H9 (cell line): Measurements from ENCODE around the gene RAB3GAP2. TPM values are rescaled to one million over a fixed set of nuclear protein-coding genes. Genes with fewer than 3 reads are reported as not detected.
"Not testable (repeated sequence)": the region's sequence is repeated elsewhere in the genome, so short reads cannot be mapped to it uniquely, and the experiment has no call there.

Experiments
- DNase-seq: peaks from one replicate; pipeline ENCODE4 v3.0.0-alpha.2; 2017
- H2AFZ ChIP-seq: one replicate; pipeline ENCODE4 v1.6.1; 2013; ENCODE audit warnings: mild to moderate bottlenecking, low read length, control low read depth, moderate library complexity
- H2AK5ac ChIP-seq: 2 replicates; pipeline ENCODE4 v1.6.1; 2013; ENCODE audit warnings: low read length, control low read depth, mixed read lengths; ENCODE audit not compliant: insufficient read length
- H2BK120ac ChIP-seq: one replicate; pipeline ENCODE4 v1.6.1; 2013; ENCODE audit warnings: low read depth, mild to moderate bottlenecking, low read length, control low read depth, inconsistent platforms; ENCODE audit not compliant: poor library complexity, severe bottlenecking
- H2BK12ac ChIP-seq: 2 replicates; pipeline ENCODE4 v1.6.1; 2013; ENCODE audit warnings: low read length, control low read depth, mixed read lengths, low read depth; ENCODE audit not compliant: insufficient read length
- H2BK15ac ChIP-seq: 2 replicates; pipeline ENCODE4 v1.6.1; 2013; ENCODE audit warnings: low read depth, low read length, control low read depth
- H2BK20ac ChIP-seq: one replicate; pipeline ENCODE4 v1.6.1; 2013; ENCODE audit warnings: low read depth, mild to moderate bottlenecking, low read length, control low read depth, inconsistent platforms; ENCODE audit not compliant: poor library complexity, severe bottlenecking
- H2BK5ac ChIP-seq: 2 replicates; pipeline ENCODE4 v1.6.1; 2013; ENCODE audit warnings: low read length, control low read depth, mixed read lengths; ENCODE audit not compliant: insufficient read length
- H3K14ac ChIP-seq: 2 replicates; pipeline ENCODE4 v1.6.1; 2013; ENCODE audit warnings: low read length, control low read depth; ENCODE audit not compliant: insufficient read depth
- H3K18ac ChIP-seq: 2 replicates; pipeline ENCODE4 v1.6.1; 2013; ENCODE audit warnings: low read depth, mild to moderate bottlenecking, mixed read lengths, low read length, control low read depth; ENCODE audit not compliant: insufficient read length
- H3K23ac ChIP-seq: 2 replicates; pipeline ENCODE4 v1.6.1; 2013; ENCODE audit warnings: low read length, control low read depth, mixed read lengths, low read depth; ENCODE audit not compliant: insufficient read length
- H3K23me2 ChIP-seq: 2 replicates; pipeline ENCODE4 v1.6.1; 2013; ENCODE audit warnings: low read depth, mild to moderate bottlenecking, mixed read lengths, low read length, control low read depth; ENCODE audit not compliant: insufficient read length, poor library complexity, severe bottlenecking
- H3K27ac ChIP-seq: 2 replicates; pipeline ENCODE4 v1.5.1; 2013; ENCODE audit warnings: low read length, control low read depth, mixed read lengths, low read depth; ENCODE audit not compliant: insufficient read length
- H3K27me3 ChIP-seq: 2 replicates; pipeline ENCODE4 v1.6.1; 2013; ENCODE audit warnings: low read length, control low read depth, inconsistent platforms; ENCODE audit not compliant: insufficient read depth
- H3K4ac ChIP-seq: 2 replicates; pipeline ENCODE4 v1.6.1; 2013; ENCODE audit warnings: low read depth, mild to moderate bottlenecking, control low read depth, inconsistent platforms, low read length, moderate library complexity
- H3K4me1 ChIP-seq: 2 replicates; pipeline ENCODE4 v1.6.1; 2013; ENCODE audit warnings: low read length, control low read depth, inconsistent platforms; ENCODE audit not compliant: insufficient read depth
- H3K4me2 ChIP-seq: 2 replicates; pipeline ENCODE4 v1.6.1; 2013; ENCODE audit warnings: low read length, control low read depth, mixed read lengths; ENCODE audit not compliant: insufficient read length, insufficient read depth
- H3K56ac ChIP-seq: 2 replicates; pipeline ENCODE4 v1.6.1; 2013; ENCODE audit warnings: low read depth, mild to moderate bottlenecking, mixed read lengths, low read length, control low read depth; ENCODE audit not compliant: insufficient read length
- H3K79me1 ChIP-seq: 2 replicates; pipeline ENCODE4 v1.6.1; 2013; ENCODE audit warnings: low read depth, mild to moderate bottlenecking, moderate library complexity, low read length, control low read depth, inconsistent platforms; ENCODE audit not compliant: insufficient read depth, poor library complexity, severe bottlenecking
- H3K79me2 ChIP-seq: 2 replicates; pipeline ENCODE4 v1.6.1; 2013; ENCODE audit warnings: low read length, control low read depth, inconsistent platforms; ENCODE audit not compliant: insufficient read depth
- H3K9ac ChIP-seq: 2 replicates; pipeline ENCODE4 v1.6.1; 2013; ENCODE audit warnings: low read length, control low read depth, mixed read lengths; ENCODE audit not compliant: insufficient read length; ENCODE audit errors: extremely low read depth
- H3K9me3 ChIP-seq: one replicate; pipeline ENCODE4 v1.6.1; 2013; ENCODE audit warnings: low read depth, low read length, inconsistent platforms; ENCODE audit not compliant: control insufficient read depth
- H3T11ph ChIP-seq: one replicate; pipeline ENCODE4 v1.6.1; 2013; ENCODE audit warnings: mild to moderate bottlenecking, low read length, control low read depth, inconsistent platforms
- H4K20me1 ChIP-seq: one replicate; pipeline ENCODE4 v1.6.1; 2013; ENCODE audit not compliant: control insufficient read depth, insufficient read length, insufficient read depth
- H4K5ac ChIP-seq: 2 replicates; pipeline ENCODE4 v1.6.1; 2013; ENCODE audit warnings: low read depth, mild to moderate bottlenecking, mixed read lengths, low read length, control low read depth; ENCODE audit not compliant: insufficient read length
- H4K8ac ChIP-seq: replicated peaks from 2 replicates; pipeline ENCODE4 v1.6.1; 2013; ENCODE audit warnings: low read length, control low read depth, mixed read lengths, low read depth; ENCODE audit not compliant: insufficient read length
- H4K91ac ChIP-seq: 2 replicates; pipeline ENCODE4 v1.6.1; 2013; ENCODE audit warnings: low read depth, mild to moderate bottlenecking, moderate library complexity, mixed read lengths, low read length, control low read depth; ENCODE audit not compliant: insufficient read length
- H3K27ac Mint-ChIP-seq, 3 experiments: 2 replicates in 2 of 3; 3 replicates in 1 of 3; pipeline ENCODE4 v1.8.0; 2020 to 2021; ENCODE audit warnings: mixed read lengths in 3 of 3, mild to moderate bottlenecking in 1 of 3, moderate library complexity in 1 of 3
- H3K27me3 Mint-ChIP-seq: 2 replicates; pipeline ENCODE4 v1.8.0; 2021; ENCODE audit warnings: low read depth, mild to moderate bottlenecking, moderate library complexity, mixed read lengths
- H3K36me3 Mint-ChIP-seq, 3 experiments: 2 replicates in 2 of 3; 3 replicates in 1 of 3; pipeline ENCODE4 v1.8.0; 2020 to 2021; ENCODE audit warnings: low read depth in 3 of 3, mixed read lengths in 3 of 3; ENCODE audit not compliant: insufficient read depth in 1 of 3
- H3K4me1 Mint-ChIP-seq, 2 experiments: 2 replicates each; pipeline ENCODE4 v1.8.0; 2020; ENCODE audit warnings: mixed read lengths in 2 of 2
- H3K4me3 Mint-ChIP-seq, 2 experiments: 2 replicates in 1 of 2; 3 replicates in 1 of 2; pipeline ENCODE4 v1.8.0; 2020 to 2021; ENCODE audit warnings: mild to moderate bottlenecking in 2 of 2, mixed read lengths in 2 of 2, moderate library complexity in 1 of 2
- H3K9me3 Mint-ChIP-seq, 2 experiments: 2 replicates in 1 of 2; 3 replicates in 1 of 2; pipeline ENCODE4 v1.8.0; 2020; ENCODE audit warnings: mild to moderate bottlenecking in 2 of 2, mixed read lengths in 2 of 2, moderate library complexity in 1 of 2
- WGBS: extraction: QIAGEN DNeasy Blood & Tissue Kit; methylation state at CpG from one replicate; pipeline ENCODE4 v1.1.7; 2013; ENCODE audit warnings: missing lambda C conversion rate, low lambda C conversion rate, mixed read lengths; ENCODE audit not compliant: insufficient read length; ENCODE audit errors: extremely low coverage; 5-methylcytosine and 5-hydroxymethylcytosine counted together
- total RNA-seq: library from RNA; stranded (reverse); gene quantifications from 2 replicates; pipeline ENCODE4 v1.2.1, GENCODE V29; 2021
- TF ChIP-seq, protein P1 (sequence below): fragments of 200-600 bp; sonication (generic); conservative IDR thresholded peaks from 3 replicates; pipeline ENCODE4 v1.8.0; 2021; ENCODE audit warnings: antibody characterized with exemption, mild to moderate bottlenecking

Gene RAB3GAP2
- total RNA-seq, 1 experiment from 2014 or later = 48.3 TPM

DNA sequence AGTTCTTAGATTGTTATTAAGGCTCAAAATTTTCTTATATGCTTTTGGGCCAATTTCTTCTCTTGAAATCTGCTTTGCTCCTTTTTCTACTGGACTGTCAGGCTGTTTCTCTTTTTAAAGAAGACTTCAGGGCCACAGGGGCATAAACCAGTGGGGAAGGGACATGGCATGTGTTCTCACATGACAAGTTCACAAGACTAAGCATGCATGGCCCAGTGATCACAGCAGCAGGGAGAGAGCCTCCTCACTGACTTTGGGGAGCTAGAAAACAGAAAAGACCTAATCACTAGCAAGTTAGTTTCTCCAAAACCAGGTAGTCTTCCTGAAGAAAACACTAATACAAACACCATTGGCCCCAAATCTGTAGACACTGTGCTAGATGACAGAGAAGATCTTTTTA lies 64.8 kb downstream of the RAB3GAP2 start:
- Mint-ChIP-seq H3K4me1 (no peaks in the 10 kb centered on the region), H3K27me3 (no peaks in the 10 kb centered on the region), H3K36me3 (peaks cover 36 to 58% (median 57%) of the 10 kb centered on the region in 3 experiments), H3K27ac (peak overlapping the region in 1 of 3 experiments; percentile 51; a peak in 1 of 7 replicates), H3K4me3 (no peak overlapping the region), H3K9me3 (no peaks in the 10 kb centered on the region)
- Histone ChIP-seq H3K23me2 (no peaks in the 10 kb centered on the region), H3K18ac (no peak overlapping the region), H3T11ph (no peak overlapping the region), H3K4me1 (no peaks in the 10 kb centered on the region), H2AK5ac (no peak overlapping the region), H3K4ac (no peak overlapping the region), H3K4me2 (no peak overlapping the region), H3K79me1 (no peaks in the 10 kb centered on the region), H4K5ac (no peak overlapping the region), H4K91ac (no peak overlapping the region), H3K27ac (no peak overlapping the region), H2BK20ac (no peak overlapping the region), H3K9me3 (no peaks in the 10 kb centered on the region), H2BK12ac (no peak overlapping the region), H2BK5ac (no peak overlapping the region), H4K20me1 (no peaks in the 10 kb centered on the region), H3K23ac (no peak overlapping the region), H3K9ac (no peak overlapping the region), H4K8ac (no peak overlapping the region), H2BK15ac (no peak overlapping the region), H3K56ac (no peak overlapping the region), H2BK120ac (no peak overlapping the region), H3K79me2 (no peaks in the 10 kb centered on the region), H2AFZ (no peak overlapping the region), H3K27me3 (no peaks in the 10 kb centered on the region; the same call in 1 of the 2 replicates), H3K14ac (no peak overlapping the region)
- TF ChIP-seq, protein P1, sequence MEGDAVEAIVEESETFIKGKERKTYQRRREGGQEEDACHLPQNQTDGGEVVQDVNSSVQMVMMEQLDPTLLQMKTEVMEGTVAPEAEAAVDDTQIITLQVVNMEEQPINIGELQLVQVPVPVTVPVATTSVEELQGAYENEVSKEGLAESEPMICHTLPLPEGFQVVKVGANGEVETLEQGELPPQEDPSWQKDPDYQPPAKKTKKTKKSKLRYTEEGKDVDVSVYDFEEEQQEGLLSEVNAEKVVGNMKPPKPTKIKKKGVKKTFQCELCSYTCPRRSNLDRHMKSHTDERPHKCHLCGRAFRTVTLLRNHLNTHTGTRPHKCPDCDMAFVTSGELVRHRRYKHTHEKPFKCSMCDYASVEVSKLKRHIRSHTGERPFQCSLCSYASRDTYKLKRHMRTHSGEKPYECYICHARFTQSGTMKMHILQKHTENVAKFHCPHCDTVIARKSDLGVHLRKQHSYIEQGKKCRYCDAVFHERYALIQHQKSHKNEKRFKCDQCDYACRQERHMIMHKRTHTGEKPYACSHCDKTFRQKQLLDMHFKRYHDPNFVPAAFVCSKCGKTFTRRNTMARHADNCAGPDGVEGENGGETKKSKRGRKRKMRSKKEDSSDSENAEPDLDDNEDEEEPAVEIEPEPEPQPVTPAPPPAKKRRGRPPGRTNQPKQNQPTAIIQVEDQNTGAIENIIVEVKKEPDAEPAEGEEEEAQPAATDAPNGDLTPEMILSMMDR = no peak
- no peak for DNase-seq

DNA sequence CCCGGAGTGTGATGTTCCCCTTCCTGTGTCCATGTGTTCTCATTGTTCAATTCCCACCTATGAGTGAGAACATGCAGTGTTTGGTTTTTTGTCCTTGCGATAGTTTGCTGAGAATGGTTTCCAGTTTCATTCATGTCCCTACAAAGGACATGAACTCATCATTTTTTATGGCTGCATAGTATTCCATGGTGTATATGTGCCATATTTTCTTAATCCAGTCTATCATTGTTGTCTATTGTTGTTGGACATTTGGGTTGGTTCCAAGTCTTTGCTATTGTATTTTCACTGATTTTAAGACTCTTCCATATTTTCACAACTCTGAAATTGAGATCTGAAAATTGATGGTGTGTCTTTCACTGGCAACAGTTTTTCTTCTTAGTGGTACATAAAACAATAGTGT lies 67.5 kb downstream of the RAB3GAP2 start:
- H3T11ph ChIP-seq, H3K27ac ChIP-seq, H3K9ac ChIP-seq, H3K4me1 Mint-ChIP-seq, H3K4me2 ChIP-seq, H3K4ac ChIP-seq, H2BK15ac ChIP-seq, H3K56ac ChIP-seq, DNase-seq, H3K27ac Mint-ChIP-seq, H4K20me1 ChIP-seq, H4K8ac ChIP-seq, H4K5ac ChIP-seq, H3K4me1 ChIP-seq, H3K27me3 Mint-ChIP-seq, H3K9me3 ChIP-seq, H3K27me3 ChIP-seq, H3K79me2 ChIP-seq, H2AK5ac ChIP-seq, H3K79me1 ChIP-seq, H3K23me2 ChIP-seq, H4K91ac ChIP-seq, H2BK12ac ChIP-seq, H3K4me3 Mint-ChIP-seq, H2AFZ ChIP-seq, H3K23ac ChIP-seq, H3K14ac ChIP-seq, H2BK20ac ChIP-seq, H3K9me3 Mint-ChIP-seq, H3K18ac ChIP-seq, H2BK120ac ChIP-seq, H2BK5ac ChIP-seq: not testable (repeated sequence)
- H3K36me3 Mint-ChIP-seq = peaks cover 29 to 48% (median 46%) of the 10 kb centered on the region in 3 experiments
- WGBS = no CpG with 5 or more reads among the region's 2 CpGs
